Bone marrow (tissue), 2 donors: ENCODE results near the gene PRR35.
A peak's percentile ranks its signal among the peaks of the same experiment; 100 is the strongest.

ENCODE experiments used
- DNase-seq, 2 donors: peaks; one replicate each; lab custom pipeline; 2025; lab: John Stamatoyannopoulos, UW

The PRR35 gene

DNA sequence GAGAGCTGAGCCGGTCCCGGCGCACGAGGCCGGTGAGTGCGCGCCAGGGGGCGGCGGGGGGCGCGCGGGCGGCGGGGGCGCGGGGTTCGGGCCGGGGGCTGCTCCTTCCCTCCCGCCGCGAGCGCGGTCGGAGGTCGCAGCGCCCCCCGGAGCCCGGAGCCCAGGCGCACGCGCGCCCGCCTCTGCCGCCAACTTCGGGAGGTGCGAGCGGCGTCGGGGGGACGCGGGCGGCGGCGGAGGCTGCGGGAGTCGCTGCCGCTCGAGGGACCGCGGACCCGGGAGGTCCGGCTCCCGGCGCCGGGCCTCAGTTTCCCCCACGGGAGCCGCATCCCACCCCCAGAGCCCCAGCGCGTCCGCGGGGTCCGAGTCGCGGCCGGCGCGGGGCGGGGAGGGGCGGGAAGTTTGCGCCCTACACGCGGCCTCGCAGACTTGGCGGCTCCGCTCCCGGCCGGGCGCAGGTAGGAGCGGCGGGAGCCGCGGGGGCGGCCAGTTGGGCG lies at the start of gene PRR35:
Gene PRR35, plus strand, starts transcription at position 191 of the 497 bp plus-strand sequence. CDS start 2,901 bp downstream, outside the sequence.
- DNase-seq, result no peak

DNA sequence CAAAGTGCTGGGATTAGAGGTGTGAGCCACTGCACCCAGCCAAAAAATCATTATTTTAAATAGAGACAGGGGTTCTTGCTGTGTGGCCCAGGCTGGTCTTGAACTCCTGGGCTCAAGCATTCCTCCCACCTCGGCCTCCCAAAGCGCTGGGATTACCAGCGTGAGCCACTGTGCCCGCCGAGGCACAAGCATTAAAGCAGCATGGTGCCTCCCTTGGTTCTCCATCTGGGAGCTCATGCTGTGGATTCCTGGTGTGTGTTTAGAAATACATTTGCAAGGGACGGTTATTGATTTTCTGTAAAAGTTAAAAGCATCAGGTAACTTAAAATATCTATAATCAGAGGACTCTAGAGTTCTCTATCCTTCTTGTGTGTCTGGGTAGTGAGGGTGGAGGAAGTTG lies 47.4 kb upstream of the PRR35 start:
- DNase-seq, result no peak

GRCh38 chr16:513950-514349 lies 46.2 kb upstream of the PRR35 start:
- no peak for DNase-seq

DNA sequence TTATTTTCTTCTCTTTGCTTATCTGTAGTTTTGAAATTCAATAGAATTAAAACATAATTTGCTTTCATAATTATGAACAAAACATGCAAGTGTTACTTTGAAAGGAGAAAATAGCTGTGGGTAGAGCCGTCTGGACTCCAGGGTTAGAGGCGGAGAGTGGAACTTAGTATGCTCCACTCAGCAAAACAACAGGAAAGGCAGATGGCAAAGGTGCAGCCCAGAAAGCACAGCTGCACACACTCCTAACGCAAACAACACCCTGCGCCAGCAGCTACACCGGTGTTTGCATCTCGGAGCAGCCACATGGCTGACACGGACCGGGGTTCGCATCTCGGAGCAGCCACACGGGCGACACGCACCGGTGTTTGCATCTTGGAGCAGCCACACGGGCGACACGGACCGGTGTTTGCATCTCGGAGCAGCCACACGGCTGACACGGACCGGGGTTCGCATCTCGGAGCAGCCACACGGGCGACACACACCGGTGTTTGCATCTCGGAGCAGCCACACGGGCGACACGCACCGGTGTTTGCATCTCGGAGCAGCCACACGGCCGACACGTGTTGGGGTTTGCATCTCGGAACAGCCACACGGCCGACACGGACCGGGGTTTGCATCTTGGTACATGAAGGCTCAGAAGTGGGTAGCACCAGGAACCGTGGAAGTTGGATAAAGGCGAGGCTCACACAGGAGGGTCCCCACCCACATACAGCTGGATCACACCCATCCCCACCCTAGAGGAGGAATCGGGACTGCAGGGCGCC lies 44.8 kb upstream of the PRR35 start:
- no peak for DNase-seq

- DNase-seq, result no peak
These were observed 44.3 kb upstream of the PRR35 start for GRCh38 chr16:515939-516226.

DNA sequence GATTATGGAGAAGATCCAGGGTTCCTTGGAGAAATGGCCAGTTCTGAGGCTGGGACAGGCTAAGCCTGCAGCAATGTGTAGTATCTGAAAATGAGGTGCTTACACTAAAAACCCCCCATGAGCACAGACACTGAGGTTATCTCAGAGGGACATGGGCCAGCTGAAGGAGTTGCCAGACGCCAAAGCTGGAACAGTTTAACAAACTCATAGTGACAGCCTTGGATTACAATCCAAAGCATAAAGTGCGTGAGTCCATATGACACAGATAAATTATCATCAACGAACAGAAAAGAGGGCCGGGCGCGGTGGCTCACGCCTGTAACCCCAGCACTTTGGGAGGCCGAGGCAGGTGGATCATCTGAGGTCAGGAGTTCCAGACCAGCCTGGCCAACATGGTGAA lies 43.9 kb upstream of the PRR35 start:
- no peak for DNase-seq

GRCh38 chr16:518858-519257 lies 41.3 kb upstream of the PRR35 start:
- no peak for DNase-seq

DNA sequence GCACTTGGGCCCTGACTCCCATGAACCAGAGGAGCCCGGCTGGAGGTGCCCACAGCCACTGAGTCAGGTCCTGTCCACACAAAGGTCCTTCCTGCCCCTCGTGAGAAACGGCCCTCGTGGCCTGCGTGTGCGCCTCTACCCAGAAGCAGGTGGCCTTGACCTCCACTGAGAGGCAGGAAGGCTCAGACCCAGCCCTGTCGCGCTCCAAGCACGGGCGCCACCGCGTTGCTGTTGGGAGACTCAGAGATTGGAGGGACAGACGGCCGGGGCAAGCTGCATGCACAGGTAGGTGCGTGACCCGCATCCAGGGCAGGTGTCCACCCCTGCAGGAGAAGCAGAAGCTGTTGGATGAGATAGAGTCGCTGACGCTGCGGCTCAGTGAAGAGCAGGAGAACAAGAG lies 40.8 kb upstream of the PRR35 start:
- DNase-seq, result no peak

DNA sequence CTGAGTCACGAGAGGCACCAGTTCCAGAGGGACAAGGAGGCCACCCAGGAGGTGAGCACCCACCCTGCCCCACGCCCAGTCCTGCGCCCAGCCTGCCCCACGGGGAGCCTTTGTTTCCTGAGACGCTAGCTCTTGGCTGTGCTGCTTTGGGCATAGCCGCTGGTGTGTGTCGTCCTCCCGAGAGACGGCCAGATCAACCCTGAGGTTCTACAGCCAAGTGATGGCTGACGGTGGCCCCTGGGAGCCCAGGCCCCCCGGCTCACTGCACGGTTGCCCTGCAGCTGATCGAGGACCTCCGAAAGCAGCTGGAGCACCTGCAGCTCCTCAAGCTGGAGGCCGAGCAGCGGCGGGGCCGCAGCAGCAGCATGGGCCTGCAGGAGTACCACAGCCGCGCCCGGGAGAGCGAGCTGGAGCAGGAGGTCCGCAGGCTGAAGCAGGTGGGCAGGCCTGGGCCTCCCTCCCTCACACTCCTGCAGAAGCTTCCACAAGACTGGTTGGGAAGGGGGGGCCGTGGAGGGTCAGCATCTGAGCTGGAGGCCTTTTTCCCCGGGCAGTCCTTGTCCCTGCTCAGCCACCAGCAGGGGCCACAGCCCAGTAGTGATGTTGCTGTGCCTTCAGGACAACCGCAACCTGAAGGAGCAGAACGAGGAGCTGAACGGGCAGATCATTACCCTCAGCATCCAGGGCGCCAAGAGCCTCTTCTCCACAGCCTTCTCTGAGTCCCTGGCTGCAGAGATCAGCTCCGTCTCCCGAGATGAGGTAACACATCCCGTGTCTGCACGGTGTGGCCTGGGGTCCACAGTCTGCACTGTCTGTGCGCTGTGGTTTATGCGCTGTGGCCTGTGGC lies 40.1 kb upstream of the PRR35 start:
- no peak for DNase-seq

- no peak for DNase-seq
These were observed 39.3 kb upstream of the PRR35 start for GRCh38 chr16:520847-521246.

- no peak for DNase-seq
These were observed 38.6 kb upstream of the PRR35 start for GRCh38 chr16:521381-522210.

DNA sequence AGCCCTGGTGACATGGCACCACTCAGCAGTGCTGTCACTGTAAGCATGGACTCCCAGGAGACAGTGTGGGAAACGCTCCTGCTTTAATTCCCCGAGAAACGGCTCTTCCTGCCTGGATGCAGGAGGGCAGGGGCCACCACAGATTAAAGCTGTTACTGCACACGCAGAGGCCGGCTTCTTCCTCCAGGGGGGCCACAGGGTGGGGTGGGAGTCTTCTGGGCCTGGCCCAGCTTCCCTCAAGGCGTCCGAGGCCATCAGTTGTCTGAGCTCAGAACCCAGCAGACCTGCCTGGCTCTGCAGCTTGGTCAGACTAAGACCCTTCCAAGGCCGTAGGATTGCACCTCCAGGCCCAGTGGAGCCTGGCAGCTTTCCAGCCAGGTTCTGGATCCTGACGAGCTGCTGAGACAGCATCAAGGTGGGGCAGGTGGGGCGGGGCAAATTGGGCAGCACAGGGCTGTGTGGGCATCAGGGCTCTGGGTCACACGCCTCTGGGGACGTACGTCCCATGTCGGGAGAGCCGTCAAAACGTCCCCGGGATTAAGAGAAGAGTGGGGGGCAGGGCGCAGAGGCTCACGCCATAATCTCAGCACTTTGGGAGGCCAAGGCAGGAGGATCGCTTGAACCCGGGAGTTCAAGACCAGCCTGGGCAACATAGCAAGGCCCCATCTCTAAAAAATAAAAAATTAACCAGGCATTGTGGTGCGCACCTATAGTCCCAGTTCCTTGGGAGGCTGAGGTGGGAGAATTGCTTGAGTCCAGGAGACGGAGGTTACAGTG lies 37.7 kb upstream of the PRR35 start:
- no peak for DNase-seq

DNA sequence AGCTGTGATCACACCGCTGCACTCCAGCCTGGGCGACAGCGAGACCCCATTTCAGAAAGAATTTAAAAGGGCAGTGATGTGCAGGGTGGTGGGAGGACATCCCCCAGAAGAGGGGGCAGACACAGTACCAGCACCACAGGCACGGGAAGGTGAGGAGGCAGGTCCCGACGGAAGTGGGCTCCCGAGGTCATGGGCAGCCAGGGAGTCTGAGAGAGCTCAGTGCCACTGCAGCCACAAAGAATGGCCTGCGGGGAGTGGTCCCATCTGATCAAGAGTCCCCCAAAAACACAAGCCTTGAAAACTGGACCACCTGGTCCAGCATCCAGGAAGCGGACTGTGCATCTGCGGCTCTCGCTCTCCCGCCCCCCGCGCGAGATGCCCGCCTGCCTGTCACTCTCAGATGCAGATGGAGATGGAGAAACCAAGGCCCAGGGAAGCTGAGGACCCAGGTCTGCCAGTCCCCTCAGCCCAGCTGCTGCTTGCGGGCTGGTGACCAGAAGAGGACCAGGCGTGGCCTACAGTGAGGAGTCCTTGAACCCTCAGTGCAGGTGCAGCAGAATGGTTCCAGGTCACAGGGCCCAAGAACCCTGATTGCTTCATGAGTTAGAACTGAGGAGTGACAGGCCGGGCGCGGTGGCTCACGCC lies 37.0 kb upstream of the PRR35 start:
- no peak for DNase-seq

GRCh38 chr16:524274-525040 lies 35.7 kb upstream of the PRR35 start:
- DNase-seq, result no peak

- DNase-seq, result no peak
These were observed 35.1 kb upstream of the PRR35 start for GRCh38 chr16:525123-525519.

DNA sequence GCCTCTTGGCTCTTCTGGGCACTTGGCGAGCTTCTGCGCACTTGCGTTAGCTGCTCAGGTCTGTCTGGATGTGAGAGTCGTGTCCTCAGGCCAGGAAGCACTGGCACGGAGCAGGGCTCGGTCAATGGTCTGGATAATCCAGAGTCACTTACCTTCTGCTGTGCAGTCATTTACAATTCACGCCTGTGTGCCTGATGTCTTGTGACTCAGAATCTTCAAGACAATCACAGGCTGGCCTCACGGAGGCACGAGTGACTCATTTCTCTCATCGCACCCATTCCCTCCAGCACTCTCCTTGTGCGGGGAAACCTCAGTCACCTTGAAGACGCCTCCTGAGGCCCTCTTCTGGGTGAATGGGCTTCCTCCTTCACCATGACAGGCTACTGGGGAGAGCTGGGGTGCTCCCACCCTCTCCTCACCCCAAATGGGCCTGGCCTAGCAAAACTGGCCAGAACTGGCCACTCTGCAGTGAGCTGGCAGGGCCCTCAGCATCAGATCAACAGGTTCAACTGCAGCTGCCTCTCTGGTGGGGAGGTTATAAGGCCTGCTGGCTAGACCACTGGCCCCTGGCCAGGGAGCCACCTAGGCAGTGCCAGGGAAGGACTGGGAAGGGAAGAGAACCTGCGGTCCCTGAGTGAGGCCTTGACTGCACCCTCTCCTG lies 34.5 kb upstream of the PRR35 start:
- no peak for DNase-seq

DNA sequence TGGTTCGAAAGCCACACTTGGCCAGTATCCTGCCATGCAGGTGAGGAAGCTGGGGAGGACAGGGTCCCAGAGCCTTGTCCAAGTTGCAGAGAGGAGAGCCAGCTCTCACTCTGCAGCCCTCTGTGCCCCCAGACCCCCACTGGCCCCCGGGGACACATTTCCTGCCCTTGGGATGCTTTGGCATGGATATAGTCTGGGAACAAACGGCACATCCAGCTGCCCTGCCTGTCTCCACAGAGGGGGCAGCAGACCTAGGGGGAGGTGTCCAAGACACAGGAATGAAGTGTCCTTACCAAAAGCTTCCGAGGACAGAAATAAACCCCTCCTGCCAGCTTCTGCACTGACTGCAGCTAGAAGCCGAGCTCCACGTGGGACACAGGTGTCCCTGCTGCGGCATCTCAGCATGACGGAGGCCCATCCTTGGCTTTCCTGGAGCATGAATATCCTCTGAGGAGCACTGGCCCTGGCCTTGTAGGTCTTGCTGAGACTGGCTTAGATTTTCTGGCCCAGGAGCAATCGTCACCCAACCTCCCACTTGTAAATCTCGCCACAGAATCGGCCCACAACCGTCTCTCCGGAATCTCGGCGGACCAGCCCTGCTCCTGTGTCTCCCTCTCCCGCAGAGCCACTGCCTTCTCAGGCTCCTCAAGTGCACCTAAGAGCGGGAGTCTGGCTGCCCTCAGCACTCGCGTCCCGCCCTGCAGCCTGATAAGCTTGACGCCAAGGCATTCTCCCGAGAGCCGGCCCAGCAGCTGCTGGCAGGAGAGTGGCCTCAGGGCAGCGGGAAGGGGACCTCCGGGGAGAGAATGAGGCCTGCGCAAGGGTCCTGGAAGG lies 33.8 kb upstream of the PRR35 start:
- DNase-seq, result no peak

DNA sequence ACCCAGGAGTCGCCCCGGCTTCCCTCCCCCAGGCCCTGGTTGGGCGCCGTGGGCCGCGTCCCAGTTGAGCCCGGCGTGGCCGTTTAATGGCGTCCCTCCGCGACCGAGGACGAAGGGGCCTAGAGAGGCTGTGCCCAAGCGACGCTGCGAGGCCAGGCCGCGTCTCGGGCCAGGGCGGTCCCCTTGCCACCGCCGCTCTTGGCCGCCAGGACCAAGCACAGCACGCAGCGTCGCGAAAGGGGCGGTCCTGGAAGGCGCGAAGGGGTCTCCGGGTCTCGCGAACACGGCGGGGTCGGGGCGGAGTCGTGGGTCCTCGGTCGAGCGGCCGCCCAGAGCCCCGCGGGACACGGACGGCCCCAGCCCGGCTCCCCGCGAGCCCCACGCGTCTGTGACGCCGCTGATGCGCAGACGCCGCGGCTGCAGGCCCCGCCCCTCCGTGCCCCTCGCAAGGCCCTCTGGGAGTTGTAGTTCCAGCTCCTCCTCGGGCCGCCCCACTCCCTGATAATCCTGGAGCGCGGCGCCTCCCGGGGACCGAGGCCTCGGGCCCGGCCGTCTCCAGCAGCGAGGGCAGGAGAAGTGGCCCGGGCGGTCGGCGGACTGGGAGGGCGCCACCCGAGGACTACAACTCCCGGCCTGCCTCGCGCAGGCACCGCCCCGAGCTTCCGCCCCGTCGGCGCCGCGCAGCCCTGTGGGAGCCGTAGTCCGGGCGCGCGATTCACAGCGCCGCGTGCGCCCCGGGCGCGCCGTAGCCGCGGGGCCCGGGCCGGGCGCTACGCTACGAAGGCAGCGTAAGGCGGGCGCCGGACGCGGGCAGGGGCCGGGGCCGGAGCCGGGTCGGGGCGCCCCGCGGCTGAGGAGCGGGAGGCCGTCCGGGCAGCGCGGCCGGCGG lies 32.9 kb upstream of the PRR35 start, which contains the start of gene CAPN15:
Gene CAPN15, plus strand, starts transcription at position 698 of the 889 bp plus-strand sequence. CDS start 19,127 bp downstream, outside the sequence.
- peak; percentile 48 to 85 for DNase-seq
